ENCODE measurements around the gene SGMS1.

GRCh38 chr10:50557130-50557682 is 66.5 kb downstream of the SGMS1 start:
- TF ChIP-seq TEAD4 (IDR thresholded peaks at IDR 0.05; ENCODE audit: borderline replicate concordance, insufficient read depth) (no peak), ELF1 (IDR thresholded peaks at IDR 0.05) (no peak), CTCF (IDR thresholded peaks at IDR 0.05) (no peak), MXI1 (IDR thresholded peaks at IDR 0.05; ENCODE audit: low read depth, low read length) (no peak), EZH2phosphoT487 (IDR thresholded peaks at IDR 0.05; ENCODE audit: borderline replicate concordance, low read depth) (no peak), POLR2AphosphoS5 (IDR thresholded peaks at IDR 0.05; ENCODE audit: low read depth, low read length) (no peak), RCOR1 (IDR thresholded peaks at IDR 0.05; ENCODE audit: low read length) (no peak)
